ENCODE measurements around the gene SMAD7.

The SMAD7 gene

DNA sequence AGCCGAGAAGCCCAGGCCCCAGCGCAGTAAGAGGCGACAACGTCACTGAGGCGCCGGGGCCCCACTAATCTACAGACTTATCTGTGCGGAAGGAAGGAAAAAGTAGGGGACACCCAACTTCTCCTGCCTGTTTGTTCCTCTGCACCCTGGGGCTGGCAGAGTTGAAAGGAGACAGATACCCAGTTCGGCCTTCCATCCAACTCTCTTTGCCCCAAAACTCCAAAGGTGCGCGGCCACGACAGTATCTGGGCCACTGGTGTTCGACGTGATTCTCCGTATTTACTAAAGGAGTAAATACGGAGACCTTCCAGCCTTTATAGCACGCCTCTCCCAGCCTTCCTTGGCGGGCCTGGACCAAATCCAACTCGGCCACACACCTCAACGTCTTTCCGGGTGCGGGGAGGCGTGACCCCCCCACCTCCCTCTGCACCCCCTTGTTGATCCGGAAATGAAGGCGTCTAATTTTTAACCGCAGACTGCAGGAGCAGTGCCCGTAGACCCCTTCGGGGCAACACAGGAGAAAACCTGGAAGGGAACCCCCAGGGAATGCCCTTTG, 1.6 kb downstream of the SMAD7 start:
- Histone ChIP-seq H3K9me3 (ENCODE audit: control insufficient read depth, insufficient read depth, low read length) (no peaks in the 10 kb centered on the region; the same call in 1 of the 2 replicates), H3K9ac (ENCODE audit: low read depth, low read length) (peak overlapping the region; percentile 89), H3K4me1 (ENCODE audit: insufficient read depth, low read length) (peaks cover 43% of the 10 kb centered on the region), H3K36me3 (ENCODE audit: insufficient read depth, low read length) (peaks cover 2% of the 10 kb centered on the region; the same call in 1 of the 2 replicates)

DNA sequence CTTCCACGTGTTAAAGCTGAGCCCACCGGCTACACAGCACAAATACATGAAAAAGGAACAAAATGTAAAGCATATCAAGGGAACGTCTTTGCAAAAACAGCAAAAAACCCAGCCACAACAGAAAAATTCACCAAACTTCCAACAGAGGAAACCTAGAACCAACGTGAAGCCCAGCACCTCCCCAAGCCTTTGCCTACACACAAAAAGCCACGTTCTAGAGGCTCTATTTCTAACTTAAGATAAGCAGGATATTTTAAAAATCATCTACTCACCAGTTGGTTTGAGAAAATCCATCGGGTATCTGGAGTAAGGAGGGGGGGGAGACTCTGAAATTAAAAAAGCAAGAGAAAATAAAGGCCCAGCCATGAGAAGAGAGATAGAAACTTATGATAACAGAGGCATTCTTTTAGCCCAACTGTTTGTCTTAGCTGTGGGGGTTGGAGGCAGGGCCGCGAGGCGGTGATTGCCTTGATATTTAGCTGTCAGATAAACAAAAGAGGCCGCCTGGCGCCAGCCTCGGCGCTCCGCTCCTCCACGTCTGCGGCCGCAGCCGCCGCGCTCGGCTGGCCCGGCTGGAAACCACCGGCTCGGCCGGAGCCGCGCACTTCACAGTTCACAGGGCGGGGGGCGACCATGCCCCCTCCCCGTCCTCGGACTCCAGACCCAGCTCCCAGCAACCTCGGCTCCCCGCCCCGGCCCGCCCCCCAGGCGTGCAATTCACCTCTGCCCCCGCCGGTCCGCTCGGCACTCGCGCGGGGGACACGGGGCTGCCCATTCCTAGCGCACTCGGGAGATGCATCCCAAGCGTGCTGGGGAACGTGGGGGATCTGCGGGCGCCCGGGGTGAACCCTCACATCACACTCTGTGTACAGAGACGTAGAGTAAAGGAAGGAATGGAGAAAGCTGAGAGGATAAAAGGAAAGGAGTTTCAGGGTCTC, 2.4 kb downstream of the SMAD7 start:
- no peaks in the 10 kb centered on the region; the same call in 1 of the 2 replicates for H3K9me3 ChIP-seq (ENCODE audit: control insufficient read depth, insufficient read depth, low read length)
- peaks cover 47% of the 10 kb centered on the region for H3K4me1 ChIP-seq (ENCODE audit: insufficient read depth, low read length)
- H3K9ac ChIP-seq (ENCODE audit: low read depth, low read length): peak overlapping the region; percentile 89
- peaks cover 5% of the 10 kb centered on the region; the same call in 1 of the 2 replicates for H3K36me3 ChIP-seq (ENCODE audit: insufficient read depth, low read length)

DNA sequence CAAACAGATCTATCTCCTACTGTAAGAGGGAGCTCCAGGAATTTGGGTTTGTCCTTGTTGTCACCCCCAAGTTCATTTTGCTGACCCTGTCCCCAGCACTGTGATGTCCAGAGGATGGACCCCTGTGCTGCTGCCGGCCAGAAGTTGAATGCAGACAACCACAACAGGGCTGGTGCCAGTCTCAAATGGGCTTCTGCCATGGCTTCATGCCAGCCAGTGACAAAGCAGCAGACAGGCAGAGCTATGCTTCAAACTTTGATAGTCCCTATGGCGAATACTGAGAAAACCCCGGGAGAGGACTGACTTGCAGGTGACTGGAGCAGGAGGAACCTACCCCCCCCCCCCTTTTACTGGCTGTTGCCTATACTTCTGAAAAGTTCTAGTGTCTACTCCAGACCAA, 3.2 kb downstream of the SMAD7 start:
- H3K9me3 ChIP-seq (ENCODE audit: control insufficient read depth, insufficient read depth, low read length): no peaks in the 10 kb centered on the region; the same call in 1 of the 2 replicates
- peak overlapping the region; percentile 89; the same call in 1 of the 2 replicates for H3K9ac ChIP-seq (ENCODE audit: low read depth, low read length)
- H3K36me3 ChIP-seq (ENCODE audit: insufficient read depth, low read length): peaks cover 5% of the 10 kb centered on the region; the same call in 1 of the 2 replicates
- peaks cover 53% of the 10 kb centered on the region for H3K4me1 ChIP-seq (ENCODE audit: insufficient read depth, low read length)

DNA sequence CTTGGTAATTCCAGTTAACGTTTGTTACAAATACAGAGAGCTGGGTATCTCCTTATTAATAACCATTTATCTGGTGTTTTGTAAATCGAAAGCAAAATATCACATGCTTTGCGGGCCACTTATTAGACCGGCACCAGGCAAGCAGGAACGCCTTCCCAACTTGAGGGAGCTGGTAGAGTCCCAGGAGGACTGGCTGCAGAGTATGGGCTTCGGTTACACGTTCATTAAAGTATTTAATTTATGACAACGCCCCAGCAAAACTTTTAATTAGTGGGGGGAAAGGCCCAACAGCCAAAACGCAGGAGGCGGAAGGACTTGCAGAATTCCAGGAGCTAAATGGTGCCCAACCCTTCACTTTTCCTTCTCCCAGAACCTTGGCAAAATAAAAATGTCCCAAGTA, 3.7 kb downstream of the SMAD7 start:
- H3K36me3 ChIP-seq (ENCODE audit: insufficient read depth, low read length): peaks cover 9% of the 10 kb centered on the region
- peak overlapping the region; percentile 89; the same call in 1 of the 2 replicates for H3K9ac ChIP-seq (ENCODE audit: low read depth, low read length)
- H3K4me1 ChIP-seq (ENCODE audit: insufficient read depth, low read length): peaks cover 57% of the 10 kb centered on the region
- H3K9me3 ChIP-seq (ENCODE audit: control insufficient read depth, insufficient read depth, low read length): no peaks in the 10 kb centered on the region; the same call in 1 of the 2 replicates

DNA sequence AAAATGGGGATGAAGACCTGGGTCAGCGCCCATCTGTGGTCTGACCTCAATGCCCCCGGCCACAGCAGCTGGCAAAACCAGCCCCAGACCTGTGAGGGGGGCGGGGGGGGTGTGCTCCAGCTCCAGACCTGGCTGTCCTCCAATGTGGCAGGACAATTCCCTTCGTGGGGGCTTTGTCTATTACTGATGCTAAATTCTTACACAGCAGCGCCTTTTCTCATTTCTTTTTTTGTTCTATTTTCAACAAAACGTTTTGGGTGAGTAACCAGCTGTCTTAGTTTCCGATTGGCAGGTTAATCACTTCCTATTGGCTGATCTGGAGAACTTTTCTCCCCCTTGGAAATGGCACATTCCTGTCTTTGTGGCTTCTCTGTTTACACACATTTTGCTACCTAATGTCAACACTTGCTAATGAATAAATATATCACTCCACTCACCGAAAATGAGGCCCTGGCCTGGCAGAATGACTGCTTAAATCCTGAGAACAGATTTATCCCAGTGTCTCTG, 4.4 kb downstream of the SMAD7 start:
- peaks cover 17% of the 10 kb centered on the region for H3K36me3 ChIP-seq (ENCODE audit: insufficient read depth, low read length)
- H3K9me3 ChIP-seq (ENCODE audit: control insufficient read depth, insufficient read depth, low read length): no peaks in the 10 kb centered on the region; the same call in 1 of the 2 replicates
- H3K4me1 ChIP-seq (ENCODE audit: insufficient read depth, low read length): peaks cover 64% of the 10 kb centered on the region
- H3K9ac ChIP-seq (ENCODE audit: low read depth, low read length): no peak overlapping the region

DNA sequence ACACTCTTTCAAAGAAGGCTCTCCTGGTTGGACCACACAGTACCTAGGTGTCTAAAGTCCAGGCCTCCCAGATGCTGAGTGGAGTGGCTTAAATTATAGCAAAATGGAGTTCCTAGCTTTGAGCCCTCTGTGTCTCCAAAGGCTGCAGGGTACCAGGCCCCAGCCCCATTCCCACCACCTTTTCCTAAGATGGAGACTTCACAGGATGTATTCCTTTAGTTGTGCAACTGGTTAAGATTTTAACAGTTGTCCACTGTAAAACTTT, 4.9 kb downstream of the SMAD7 start:
- Histone ChIP-seq H3K9ac (ENCODE audit: low read depth, low read length) (no peak overlapping the region), H3K36me3 (ENCODE audit: insufficient read depth, low read length) (peaks cover 17% of the 10 kb centered on the region), H3K9me3 (ENCODE audit: control insufficient read depth, insufficient read depth, low read length) (no peaks in the 10 kb centered on the region; the same call in 1 of the 2 replicates), H3K4me1 (ENCODE audit: insufficient read depth, low read length) (peaks cover 69% of the 10 kb centered on the region)

DNA sequence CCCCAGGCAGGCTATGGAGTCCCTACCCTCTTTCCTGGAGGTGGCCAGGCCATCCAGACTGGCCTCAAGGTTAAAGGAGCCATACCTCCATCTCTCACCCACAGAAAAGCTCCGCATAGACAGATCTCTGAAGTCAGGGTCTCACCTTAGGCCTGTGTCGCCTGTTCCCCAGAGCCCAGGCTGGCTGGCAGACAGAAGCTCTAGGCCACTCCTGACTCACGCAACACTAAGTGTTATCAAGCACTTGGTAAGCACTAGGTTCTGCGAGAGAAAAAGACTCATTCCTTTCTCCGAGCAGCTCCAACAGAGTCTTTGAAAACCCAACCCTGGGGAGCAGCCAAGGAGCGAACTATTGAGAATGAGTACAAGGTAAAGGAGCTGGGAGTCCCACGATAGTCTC, 6.1 kb downstream of the SMAD7 start:
- no peak overlapping the region for H3K9ac ChIP-seq (ENCODE audit: low read depth, low read length)
- H3K4me1 ChIP-seq (ENCODE audit: insufficient read depth, low read length): peaks cover 78% of the 10 kb centered on the region
- H3K36me3 ChIP-seq (ENCODE audit: insufficient read depth, low read length): peaks cover 17% of the 10 kb centered on the region
- H3K9me3 ChIP-seq (ENCODE audit: control insufficient read depth, insufficient read depth, low read length): no peaks in the 10 kb centered on the region; the same call in 1 of the 2 replicates

DNA sequence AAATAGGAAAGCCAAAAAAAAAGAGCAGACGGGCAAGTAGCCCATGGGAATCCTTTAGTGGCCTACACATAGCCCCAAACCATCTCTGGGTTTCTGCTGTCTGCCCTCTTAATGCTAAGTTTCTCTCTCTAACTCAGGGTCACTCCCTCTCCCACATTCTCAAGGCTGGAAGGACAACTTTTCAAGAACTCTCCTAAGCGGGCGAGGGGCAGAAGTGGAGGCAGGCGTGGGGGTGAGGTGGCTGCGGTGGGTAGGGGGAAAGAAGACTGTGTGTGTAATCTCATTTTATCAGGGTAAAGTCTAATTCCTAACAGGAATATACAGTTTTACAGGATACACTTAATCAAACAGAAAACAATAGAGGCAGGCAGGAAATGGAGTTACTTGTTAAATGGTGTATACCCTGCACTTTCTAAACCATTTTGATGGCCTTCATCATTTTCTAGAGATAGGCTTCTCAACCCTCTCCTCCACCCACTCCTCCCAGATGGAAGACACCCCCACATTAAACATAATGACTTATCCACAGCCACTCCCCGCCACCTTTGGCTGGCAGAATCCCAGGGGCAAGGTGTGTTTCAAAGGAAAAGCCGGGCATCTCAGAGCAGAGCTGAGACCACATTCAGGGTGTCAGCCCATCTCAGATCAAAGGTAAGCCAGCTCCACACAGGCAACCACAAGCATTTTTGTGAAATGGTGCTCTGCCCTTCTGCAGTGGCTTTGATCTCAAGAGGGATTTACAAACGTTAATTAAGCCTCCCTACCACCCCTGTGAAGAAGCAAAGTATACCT, 6.8 kb downstream of the SMAD7 start:
- Histone ChIP-seq H3K9me3 (ENCODE audit: control insufficient read depth, insufficient read depth, low read length) (no peaks in the 10 kb centered on the region; the same call in 1 of the 2 replicates), H3K4me1 (ENCODE audit: insufficient read depth, low read length) (peaks cover 80% of the 10 kb centered on the region), H3K9ac (ENCODE audit: low read depth, low read length) (no peak overlapping the region), H3K36me3 (ENCODE audit: insufficient read depth, low read length) (peaks cover 17% of the 10 kb centered on the region)

DNA sequence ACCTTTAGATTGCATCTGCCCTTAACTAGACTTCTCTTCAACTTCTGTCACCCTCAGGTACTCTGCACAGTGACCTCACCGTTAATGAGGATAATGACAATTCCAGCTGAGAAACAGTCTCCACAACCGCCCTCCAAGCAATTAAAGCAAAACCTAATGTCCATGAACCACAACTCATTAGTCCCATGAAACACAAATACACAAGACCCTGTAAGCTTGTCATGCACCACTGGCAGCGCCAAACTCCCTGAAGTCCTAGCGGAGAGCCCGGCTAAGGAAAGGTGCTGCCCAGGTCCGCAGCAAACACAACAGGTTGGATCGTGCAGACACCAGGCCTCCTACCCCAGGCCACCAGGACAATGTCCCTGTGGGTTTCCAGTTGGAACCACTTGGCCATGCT, 7.4 kb downstream of the SMAD7 start:
- peaks cover 85% of the 10 kb centered on the region for H3K4me1 ChIP-seq (ENCODE audit: insufficient read depth, low read length)
- no peak overlapping the region for H3K9ac ChIP-seq (ENCODE audit: low read depth, low read length)
- peaks cover 20% of the 10 kb centered on the region for H3K36me3 ChIP-seq (ENCODE audit: insufficient read depth, low read length)
- no peaks in the 10 kb centered on the region; the same call in 1 of the 2 replicates for H3K9me3 ChIP-seq (ENCODE audit: control insufficient read depth, insufficient read depth, low read length)

DNA sequence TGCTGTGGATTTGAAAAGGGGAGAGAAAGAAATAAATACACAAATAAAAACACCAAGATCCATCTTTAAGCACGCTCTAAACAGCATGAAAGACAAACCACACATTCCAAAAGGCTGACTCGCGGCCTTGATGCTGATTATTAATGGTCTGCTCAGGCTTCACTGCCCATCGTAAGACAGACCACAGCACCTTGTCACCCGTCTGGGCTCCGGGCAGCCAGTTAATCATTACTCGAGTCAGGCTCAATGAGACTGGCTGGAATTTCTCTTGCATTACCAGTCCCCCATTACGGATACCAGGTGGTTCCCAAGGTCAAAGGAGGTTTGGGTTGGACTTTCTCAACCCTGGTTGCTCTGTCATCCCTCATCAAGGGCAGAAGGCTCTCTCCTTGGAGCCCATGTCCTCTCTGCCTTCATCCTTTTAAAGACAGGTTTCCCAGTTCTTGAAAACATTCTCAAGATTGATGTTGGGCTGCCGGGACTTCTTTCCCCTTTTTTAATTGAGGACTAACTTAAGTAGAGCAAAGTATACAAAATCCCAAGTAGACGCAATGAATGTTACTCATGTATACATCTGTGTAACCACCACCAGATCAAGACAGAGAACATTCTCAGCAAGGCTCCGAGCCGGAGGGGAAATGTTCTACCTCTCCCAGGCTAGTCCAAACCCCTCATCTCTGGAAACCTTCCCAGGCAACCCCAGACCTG, 8.1 kb downstream of the SMAD7 start:
- H3K4me1 ChIP-seq (ENCODE audit: insufficient read depth, low read length): peaks cover 87% of the 10 kb centered on the region
- H3K9me3 ChIP-seq (ENCODE audit: control insufficient read depth, insufficient read depth, low read length): no peaks in the 10 kb centered on the region
- peaks cover 20% of the 10 kb centered on the region for H3K36me3 ChIP-seq (ENCODE audit: insufficient read depth, low read length)
- H3K9ac ChIP-seq (ENCODE audit: low read depth, low read length): no peak overlapping the region

DNA sequence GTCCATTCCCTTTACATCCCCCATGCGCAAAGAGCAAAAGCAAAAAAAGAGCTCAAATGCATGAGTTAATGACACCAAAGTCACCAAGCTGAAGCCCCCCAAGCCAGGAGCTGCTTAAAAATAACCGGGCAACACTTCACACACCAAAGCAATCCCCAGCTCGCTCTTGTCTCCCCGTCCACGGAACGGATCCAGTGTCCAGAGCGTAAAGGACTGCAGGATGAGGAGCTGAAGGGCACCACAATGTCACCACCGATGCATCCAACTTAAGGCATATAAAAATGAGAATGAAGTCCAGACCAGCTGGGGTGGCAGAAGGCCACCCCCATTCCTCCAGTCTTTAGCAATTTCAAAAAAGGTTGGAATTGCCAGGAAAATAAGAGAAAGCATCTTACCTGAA, 8.7 kb downstream of the SMAD7 start:
- peaks cover 20% of the 10 kb centered on the region for H3K36me3 ChIP-seq (ENCODE audit: insufficient read depth, low read length)
- no peaks in the 10 kb centered on the region for H3K9me3 ChIP-seq (ENCODE audit: control insufficient read depth, insufficient read depth, low read length)
- no peak overlapping the region for H3K9ac ChIP-seq (ENCODE audit: low read depth, low read length)

DNA sequence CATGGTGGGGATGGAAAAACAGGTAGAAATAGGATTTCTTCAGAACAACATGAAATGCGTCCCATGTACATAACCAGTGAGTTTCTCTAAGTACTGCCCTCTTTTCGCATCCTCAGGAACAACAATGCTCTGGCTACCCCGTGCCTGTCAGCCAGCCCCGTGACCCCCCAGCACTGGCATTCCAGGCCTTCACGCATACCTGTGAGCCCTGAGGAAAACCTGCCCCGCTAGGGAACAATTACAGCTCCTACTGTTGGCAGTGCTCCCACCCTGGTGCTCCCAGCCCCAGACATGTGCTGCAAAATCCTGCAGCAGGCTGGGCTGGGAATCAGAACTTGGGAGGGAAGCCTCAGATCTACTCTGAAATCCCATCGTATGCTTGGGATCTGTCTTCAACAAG, 9.1 kb downstream of the SMAD7 start:
- H3K36me3 ChIP-seq (ENCODE audit: insufficient read depth, low read length): peaks cover 20% of the 10 kb centered on the region
- no peaks in the 10 kb centered on the region for H3K9me3 ChIP-seq (ENCODE audit: control insufficient read depth, insufficient read depth, low read length)
- H3K9ac ChIP-seq (ENCODE audit: low read depth, low read length): no peak overlapping the region
- H3K4me1 ChIP-seq (ENCODE audit: insufficient read depth, low read length): peaks cover 79% of the 10 kb centered on the region

More for the DNA sequence above, 8.7 kb downstream of the SMAD7 start:
- H3K4me1 ChIP-seq (ENCODE audit: insufficient read depth, low read length): peaks cover 83% of the 10 kb centered on the region

DNA sequence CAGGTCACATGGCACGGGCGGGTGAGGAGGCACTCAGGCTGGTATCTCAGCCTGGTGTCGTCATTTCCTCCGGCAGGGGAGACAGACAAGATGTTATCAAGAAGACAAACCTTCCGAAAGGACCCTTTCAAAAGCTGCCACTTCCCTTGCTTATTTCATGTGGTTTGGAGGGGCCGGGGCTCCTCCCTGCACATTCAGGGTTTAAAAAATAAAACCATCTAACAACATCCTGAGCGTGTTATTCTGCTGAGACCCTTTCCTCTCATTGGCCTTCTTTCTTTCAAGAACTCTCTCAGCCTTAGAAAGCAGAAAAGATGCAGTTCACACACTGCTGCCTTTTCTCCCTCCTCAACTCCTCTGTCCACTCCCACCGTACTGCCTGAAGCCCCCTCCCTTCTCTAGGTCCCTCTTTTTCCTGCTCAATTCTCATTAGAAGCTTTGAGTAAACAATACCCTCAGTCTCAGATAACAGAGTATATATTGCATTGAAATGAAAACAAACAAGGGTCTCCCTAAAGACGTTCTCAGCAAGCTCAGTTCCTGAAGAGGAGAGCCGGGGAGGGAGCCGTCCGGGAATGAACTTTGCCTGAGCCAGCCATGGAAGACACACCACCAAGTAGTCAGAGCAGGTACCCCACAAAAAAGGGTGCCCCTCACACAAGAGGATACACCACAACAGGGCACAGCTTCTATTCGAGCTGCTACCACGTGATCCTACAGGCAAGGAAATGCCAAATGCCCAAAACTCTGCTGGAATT, 9.7 kb downstream of the SMAD7 start:
- Histone ChIP-seq H3K4me1 (ENCODE audit: insufficient read depth, low read length) (peaks cover 72% of the 10 kb centered on the region), H3K9me3 (ENCODE audit: control insufficient read depth, insufficient read depth, low read length) (no peaks in the 10 kb centered on the region), H3K36me3 (ENCODE audit: insufficient read depth, low read length) (peaks cover 20% of the 10 kb centered on the region), H3K9ac (ENCODE audit: low read depth, low read length) (no peak overlapping the region)

All from ES-I3 (cell line).